Activated T-cell treated with anti-CD3 and anti-CD28 coated beads, Interleukin-2, amount 50 U/mL, for 72 hours (primary cell): Measurements from ENCODE around the gene ARSB. TPM values are rescaled to one million over a fixed set of nuclear protein-coding genes. Genes with fewer than 3 reads are reported as not detected.
"Not testable (repeated sequence)": the region's sequence is repeated elsewhere in the genome, so short reads cannot be mapped to it uniquely, and the experiment has no call there.

Source experiments
- ATAC-seq, 2 donors: fragments of 150-1000 bp; cut with Tn5 transposase; replicated peaks in 1 of 2; 2 replicates each; pipeline ENCODE4 v1.10.0; 2021; ENCODE audit warnings: moderate library complexity in 2 of 2, mild to moderate bottlenecking in 1 of 2
- DNase-seq, 2 donors: peaks; one replicate each; pipeline ENCODE4 v3.0.0; 2021 to 2022; ENCODE audit warnings: mixed read lengths in 1 of 2
- H3K27ac Mint-ChIP-seq: one replicate; pipeline ENCODE4 v1.8.0; 2022; ENCODE audit warnings: mild to moderate bottlenecking, moderate library complexity, mixed read lengths
- H3K27me3 Mint-ChIP-seq: one replicate; pipeline ENCODE4 v1.8.0; 2022; ENCODE audit warnings: low read depth, mixed read lengths
- H3K36me3 Mint-ChIP-seq, 2 donors: one replicate each; pipeline ENCODE4 v1.8.0; 2022; ENCODE audit warnings: mixed read lengths in 2 of 2, mild to moderate bottlenecking in 1 of 2; ENCODE audit not compliant: insufficient read depth in 2 of 2
- H3K4me1 Mint-ChIP-seq: one replicate; pipeline ENCODE4 v1.8.0; 2022; ENCODE audit warnings: low read depth, mixed read lengths
- H3K4me3 Mint-ChIP-seq, 2 donors: one replicate each; pipeline ENCODE4 v1.8.0; 2022; ENCODE audit warnings: mild to moderate bottlenecking in 2 of 2, mixed read lengths in 2 of 2, moderate library complexity in 2 of 2
- H3K9me3 Mint-ChIP-seq, 2 donors: one replicate each; pipeline ENCODE4 v1.8.0; 2022; ENCODE audit warnings: mixed read lengths in 2 of 2
- total RNA-seq, 2 donors: library from RNA; stranded (reverse); gene quantifications; one replicate each; pipeline ENCODE4 v1.2.3, GENCODE V29; 2022

ARSB gene
- total RNA-seq, 2 donors from 2014 or later = 12.4 to 15.3 TPM

GRCh38 chr5:78984439-78985115 is 533 bp downstream of the ARSB start:
- no peaks in the 10 kb centered on the region for H3K9me3 Mint-ChIP-seq
- peaks cover 41% of the 10 kb centered on the region for H3K4me1 Mint-ChIP-seq
- peak overlapping the region; percentile 94 for H3K27ac Mint-ChIP-seq
- peak; percentile 78 to 86 for DNase-seq
- no peaks in the 10 kb centered on the region for H3K36me3 Mint-ChIP-seq
- peak; percentile 61 to 64 for ATAC-seq
- peak overlapping the region; percentile 89 to 94 for H3K4me3 Mint-ChIP-seq
- no peaks in the 10 kb centered on the region for H3K27me3 Mint-ChIP-seq

- peak overlapping the region; percentile 93 for H3K27ac Mint-ChIP-seq
- ATAC-seq = no peak
- H3K36me3 Mint-ChIP-seq = no peaks in the 10 kb centered on the region
- no peak for DNase-seq
- H3K9me3 Mint-ChIP-seq = no peaks in the 10 kb centered on the region
- no peaks in the 10 kb centered on the region for H3K27me3 Mint-ChIP-seq
- H3K4me1 Mint-ChIP-seq = peaks cover 49% of the 10 kb centered on the region
- H3K4me3 Mint-ChIP-seq = peak overlapping the region; percentile 89 to 94
These were observed 1.3 kb downstream of the ARSB start for GRCh38 chr5:78983601-78984438.

DNA sequence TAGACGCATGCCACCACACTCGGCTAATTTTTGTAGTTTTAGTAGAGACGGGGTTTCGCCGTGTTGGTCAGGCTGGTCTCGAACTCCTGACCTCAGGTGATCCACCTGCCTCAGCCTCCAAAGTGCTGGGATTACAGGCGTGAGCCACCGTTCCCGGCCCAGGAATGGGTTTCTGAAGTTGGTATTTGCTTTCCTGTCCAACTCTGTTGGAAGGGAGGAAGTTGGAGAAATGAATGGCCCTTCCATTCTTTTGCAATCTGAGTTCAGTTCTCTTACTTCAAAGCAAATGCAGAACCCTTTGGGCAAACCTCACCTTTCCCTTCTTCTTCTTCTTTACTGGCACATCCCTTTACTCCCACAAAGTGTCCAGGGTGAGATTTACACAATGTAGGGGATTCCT is 1.9 kb downstream of the ARSB start:
- Mint-ChIP-seq H3K4me3 (peak overlapping the region; percentile 89 to 94), H3K4me1 (peaks cover 54% of the 10 kb centered on the region)
- H3K36me3 Mint-ChIP-seq, DNase-seq, H3K9me3 Mint-ChIP-seq, ATAC-seq, H3K27ac Mint-ChIP-seq, H3K27me3 Mint-ChIP-seq: not testable (repeated sequence)

GRCh38 chr5:78979909-78980308 is 5.2 kb downstream of the ARSB start:
- no peaks in the 10 kb centered on the region for H3K9me3 Mint-ChIP-seq
- H3K4me1 Mint-ChIP-seq = peaks cover 40% of the 10 kb centered on the region
- H3K27ac Mint-ChIP-seq = no peak overlapping the region
- no peak overlapping the region for H3K4me3 Mint-ChIP-seq
- H3K27me3 Mint-ChIP-seq = no peaks in the 10 kb centered on the region
- no peaks in the 10 kb centered on the region for H3K36me3 Mint-ChIP-seq
- ATAC-seq = no peak
- DNase-seq = no peak

DNA sequence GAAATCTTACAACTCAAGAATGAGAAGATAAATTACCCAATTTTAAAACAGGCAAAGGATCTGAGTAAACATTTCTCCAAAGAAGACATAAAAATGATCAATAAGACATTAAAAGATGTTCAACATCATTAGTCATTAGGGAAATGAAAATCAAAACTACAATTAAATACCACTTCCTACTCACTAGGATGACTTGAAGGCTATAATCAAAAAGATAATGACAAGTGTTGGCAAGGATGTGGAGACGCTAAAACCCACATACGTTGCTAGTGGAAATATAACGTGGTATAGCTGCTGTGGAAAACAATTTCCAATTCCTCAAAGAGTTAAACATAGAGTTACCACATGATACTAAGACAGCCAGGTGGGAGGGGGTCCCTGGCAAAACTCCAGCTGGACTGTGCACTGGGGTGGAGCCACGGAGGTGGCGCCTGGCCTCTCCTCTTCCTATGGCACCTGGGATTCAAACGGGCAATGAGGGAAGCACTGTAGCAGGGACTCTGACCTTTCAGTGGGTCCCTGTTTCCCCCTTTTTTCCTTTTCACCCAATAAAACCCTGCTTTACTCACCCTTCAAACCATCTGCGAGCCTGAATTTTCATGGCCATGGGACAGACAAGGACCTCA is 5.9 kb downstream of the ARSB start:
- Mint-ChIP-seq H3K27ac (no peak overlapping the region), H3K4me3 (no peak overlapping the region), H3K36me3 (no peaks in the 10 kb centered on the region), H3K27me3 (no peaks in the 10 kb centered on the region), H3K9me3 (no peaks in the 10 kb centered on the region), H3K4me1 (peaks cover 39% of the 10 kb centered on the region)
- DNase-seq = no peak
- ATAC-seq = peak in 1 of 2 donors; percentile 16

- H3K36me3 Mint-ChIP-seq = no peaks in the 10 kb centered on the region
- H3K4me1 Mint-ChIP-seq = peaks cover 16% of the 10 kb centered on the region
- H3K27me3 Mint-ChIP-seq = no peaks in the 10 kb centered on the region
- no peak overlapping the region for H3K4me3 Mint-ChIP-seq
- DNase-seq (no peak), ATAC-seq (no peak)
- H3K27ac Mint-ChIP-seq = no peak overlapping the region
- H3K9me3 Mint-ChIP-seq = no peaks in the 10 kb centered on the region
These were observed 10.1 kb downstream of the ARSB start for GRCh38 chr5:78975035-78975434.

DNA sequence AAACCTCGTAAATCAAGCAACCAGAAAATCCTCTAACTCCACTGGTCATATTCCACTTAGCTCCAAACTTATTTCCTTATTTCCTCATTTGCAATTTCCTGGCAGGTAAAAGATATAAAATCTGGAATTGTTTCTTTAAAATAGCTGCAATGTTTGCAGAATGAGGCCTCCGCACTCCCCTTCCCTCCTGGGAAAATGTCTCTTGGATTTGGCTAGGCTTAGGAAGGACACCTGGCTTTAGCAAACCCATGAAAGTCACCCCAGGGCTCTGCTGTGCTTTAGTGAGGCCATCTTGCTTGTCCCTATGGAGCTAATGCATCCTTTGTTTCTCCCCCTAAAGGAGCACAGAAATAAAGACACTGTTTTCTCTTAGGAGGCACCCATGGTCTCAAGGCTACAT is 10.5 kb downstream of the ARSB start:
- Mint-ChIP-seq H3K27me3 (no peaks in the 10 kb centered on the region), H3K4me3 (no peak overlapping the region), H3K27ac (no peak overlapping the region), H3K9me3 (no peaks in the 10 kb centered on the region), H3K4me1 (peaks cover 13% of the 10 kb centered on the region), H3K36me3 (no peaks in the 10 kb centered on the region)
- no peak for DNase-seq
- no peak for ATAC-seq

GRCh38 chr5:78974011-78974410 is 11.1 kb downstream of the ARSB start:
- no peak for ATAC-seq
- Mint-ChIP-seq H3K36me3 (no peaks in the 10 kb centered on the region), H3K27ac (no peak overlapping the region), H3K27me3 (no peaks in the 10 kb centered on the region), H3K9me3 (no peaks in the 10 kb centered on the region), H3K4me1 (peaks cover 7% of the 10 kb centered on the region), H3K4me3 (no peak overlapping the region)
- no peak for DNase-seq

DNA sequence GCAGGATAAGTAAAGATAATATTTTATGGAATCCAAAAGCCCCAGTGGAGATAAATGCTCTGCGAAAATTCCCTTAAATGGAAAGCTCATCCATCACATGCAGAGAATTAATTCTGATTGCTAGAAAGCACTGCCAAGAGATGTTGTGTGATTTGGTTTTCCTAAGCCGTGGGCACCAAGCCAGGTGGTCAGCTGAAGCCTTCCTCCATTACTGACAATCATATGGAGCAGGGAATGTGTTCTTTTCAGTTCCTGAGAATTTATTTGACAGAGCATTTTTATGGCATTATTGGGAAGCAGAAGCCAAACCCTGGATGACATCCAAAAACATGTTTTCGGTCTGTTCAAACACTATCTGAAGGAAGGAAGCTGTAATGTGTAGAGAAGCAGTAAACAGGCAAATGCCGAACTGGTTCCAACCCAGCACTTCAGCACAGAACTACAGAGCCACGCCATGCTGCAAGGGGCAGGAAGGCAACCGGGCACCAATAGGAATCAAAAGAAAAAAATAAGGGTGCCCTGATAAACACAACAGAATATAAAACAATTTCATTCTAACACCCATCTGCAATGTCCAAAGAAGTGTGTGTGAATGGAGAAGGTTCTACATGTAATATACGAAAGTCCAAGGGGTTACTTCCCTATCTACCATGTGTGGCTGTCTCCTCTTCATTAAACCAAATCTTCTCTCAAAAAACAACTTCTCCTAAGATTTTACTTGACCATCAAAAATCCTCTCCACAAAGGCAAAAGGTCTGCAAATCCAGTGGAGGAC is 12.3 kb downstream of the ARSB start:
- Mint-ChIP-seq H3K9me3 (no peaks in the 10 kb centered on the region), H3K36me3 (no peaks in the 10 kb centered on the region), H3K4me3 (no peak overlapping the region), H3K4me1 (no peaks in the 10 kb centered on the region), H3K27me3 (no peaks in the 10 kb centered on the region), H3K27ac (no peak overlapping the region)
- no peak for DNase-seq
- ATAC-seq = no peak

DNA sequence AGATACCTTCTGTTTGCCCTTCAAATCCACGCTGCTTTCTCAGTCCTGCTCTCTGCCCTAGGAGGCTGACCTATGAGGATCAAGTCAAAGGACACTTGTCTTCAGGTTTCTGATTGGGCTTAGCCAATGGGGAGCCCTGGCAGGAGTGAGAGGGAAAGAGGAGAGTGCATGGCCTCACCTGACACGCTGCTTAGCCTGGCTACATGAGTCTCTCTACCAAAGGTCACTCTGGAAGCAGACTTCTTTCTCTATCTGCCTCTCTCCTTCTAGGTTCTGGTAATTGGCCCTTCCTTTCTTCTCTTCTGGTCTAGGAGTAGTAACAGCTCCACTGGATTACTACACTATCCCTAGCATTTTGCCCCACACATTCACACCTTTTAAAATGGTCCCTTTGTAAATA is 13.1 kb downstream of the ARSB start:
- DNase-seq = no peak
- no peaks in the 10 kb centered on the region for H3K4me1 Mint-ChIP-seq
- H3K36me3 Mint-ChIP-seq = peaks cover 0 to 2% of the 10 kb centered on the region in 2 donors
- H3K4me3 Mint-ChIP-seq = no peak overlapping the region
- H3K9me3 Mint-ChIP-seq = no peaks in the 10 kb centered on the region
- ATAC-seq = no peak
- no peaks in the 10 kb centered on the region for H3K27me3 Mint-ChIP-seq
- H3K27ac Mint-ChIP-seq = no peak overlapping the region

GRCh38 chr5:78968781-78969180 is 16.3 kb downstream of the ARSB start:
- H3K4me3 Mint-ChIP-seq = no peak overlapping the region
- ATAC-seq = no peak
- H3K4me1 Mint-ChIP-seq = no peaks in the 10 kb centered on the region
- H3K27me3 Mint-ChIP-seq = no peaks in the 10 kb centered on the region
- H3K9me3 Mint-ChIP-seq = no peaks in the 10 kb centered on the region
- H3K27ac Mint-ChIP-seq = no peak overlapping the region
- H3K36me3 Mint-ChIP-seq = peaks cover 2% of the 10 kb centered on the region in 2 donors
- DNase-seq = no peak

DNA sequence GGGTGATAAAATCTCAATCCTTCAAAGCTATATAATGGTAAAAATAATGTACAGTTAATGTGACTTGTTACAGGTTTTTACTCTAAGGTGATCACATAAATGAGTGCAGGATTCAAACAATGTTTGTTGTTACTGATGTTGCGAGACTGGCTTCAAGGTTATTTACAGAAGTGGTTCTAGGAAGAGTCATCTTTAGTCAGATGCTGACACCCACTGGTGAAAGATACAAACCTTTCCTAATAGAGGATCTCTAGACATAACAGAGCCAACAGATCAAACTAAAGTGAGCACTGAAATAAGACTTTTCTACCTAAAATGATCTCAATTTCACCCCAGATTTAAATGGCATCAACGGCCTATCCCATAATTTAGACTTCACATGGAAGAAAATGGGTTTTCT is 20.2 kb downstream of the ARSB start:
- H3K27ac Mint-ChIP-seq = no peak overlapping the region

DNA sequence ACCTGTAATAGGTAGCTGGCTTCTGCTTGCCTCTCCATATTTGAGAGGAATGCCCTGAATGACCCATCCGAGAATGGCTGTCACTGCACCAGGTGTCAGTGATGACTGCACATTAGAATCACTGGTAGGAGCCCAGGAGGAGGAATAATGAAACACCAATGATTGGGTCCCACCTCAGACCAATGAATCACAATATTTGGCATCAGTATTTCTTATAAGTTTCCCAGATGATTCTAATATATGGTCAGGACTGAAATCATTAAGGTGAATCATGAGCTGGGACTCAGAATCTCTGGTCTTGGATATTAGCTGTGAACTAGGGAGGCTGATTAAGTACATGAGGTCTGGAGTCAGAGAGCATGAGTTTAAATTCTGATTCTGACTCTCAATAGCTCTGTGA is 23.4 kb downstream of the ARSB start:
- Mint-ChIP-seq H3K27me3 (no peaks in the 10 kb centered on the region), H3K36me3 (peaks cover 1 to 6% of the 10 kb centered on the region in 2 donors), H3K27ac (no peak overlapping the region), H3K4me1 (no peaks in the 10 kb centered on the region), H3K4me3 (no peak overlapping the region), H3K9me3 (no peaks in the 10 kb centered on the region)
- ATAC-seq = no peak
- DNase-seq = no peak

More for the DNA sequence above, 20.2 kb downstream of the ARSB start:
- peaks cover 3 to 6% of the 10 kb centered on the region in 2 donors for H3K36me3 Mint-ChIP-seq
- H3K9me3 Mint-ChIP-seq = no peaks in the 10 kb centered on the region
- no peak overlapping the region for H3K4me3 Mint-ChIP-seq
- DNase-seq = no peak
- H3K27me3 Mint-ChIP-seq = no peaks in the 10 kb centered on the region
- no peak for ATAC-seq
- no peaks in the 10 kb centered on the region for H3K4me1 Mint-ChIP-seq
